Measurements from ENCODE around the gene ABCA1. TPM values are rescaled to one million over a fixed set of nuclear protein-coding genes. Genes with fewer than 3 reads are reported as not detected.

Gene ABCA1
- polyA plus RNA-seq, 1 experiment = 36.2 TPM

DNA sequence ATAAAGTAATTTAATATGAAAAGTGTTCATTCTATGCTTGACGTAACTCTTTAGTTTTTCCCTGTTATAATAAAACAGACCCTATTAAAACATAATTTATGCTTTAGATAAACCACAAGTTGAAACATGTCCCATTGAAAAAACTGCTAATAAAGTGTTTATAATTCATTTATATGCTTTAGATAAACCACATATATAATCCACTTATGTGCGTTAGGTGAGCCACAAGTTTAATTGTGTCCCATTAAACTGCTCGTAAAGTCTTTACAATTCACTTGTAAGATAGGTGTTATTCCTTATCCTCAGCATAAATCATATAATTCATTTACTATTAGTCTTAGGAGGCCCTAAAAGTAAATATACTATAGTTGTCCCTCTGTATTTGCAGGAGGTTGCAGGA, 160.4 kb downstream of the ABCA1 start:
- DNase-seq (ENCODE audit: low read depth) = no peak
- CTCF ChIA-PET = interaction anchor here (1.3 kb wide), 1 partner anchor 11 kb away, joined by 3 read pairs; no protein-coding TSS in a partner anchor
- Histone ChIP-seq H3K27me3 (ENCODE audit: control insufficient read depth, insufficient read depth, low read length) (no peaks in the 10 kb centered on the region), H3K4me3 (ENCODE audit: low read depth, low read length) (no peak overlapping the region), H3K36me3 (ENCODE audit: control insufficient read depth, insufficient read depth, low read length) (no peaks in the 10 kb centered on the region)
- TF ChIP-seq, protein P1, sequence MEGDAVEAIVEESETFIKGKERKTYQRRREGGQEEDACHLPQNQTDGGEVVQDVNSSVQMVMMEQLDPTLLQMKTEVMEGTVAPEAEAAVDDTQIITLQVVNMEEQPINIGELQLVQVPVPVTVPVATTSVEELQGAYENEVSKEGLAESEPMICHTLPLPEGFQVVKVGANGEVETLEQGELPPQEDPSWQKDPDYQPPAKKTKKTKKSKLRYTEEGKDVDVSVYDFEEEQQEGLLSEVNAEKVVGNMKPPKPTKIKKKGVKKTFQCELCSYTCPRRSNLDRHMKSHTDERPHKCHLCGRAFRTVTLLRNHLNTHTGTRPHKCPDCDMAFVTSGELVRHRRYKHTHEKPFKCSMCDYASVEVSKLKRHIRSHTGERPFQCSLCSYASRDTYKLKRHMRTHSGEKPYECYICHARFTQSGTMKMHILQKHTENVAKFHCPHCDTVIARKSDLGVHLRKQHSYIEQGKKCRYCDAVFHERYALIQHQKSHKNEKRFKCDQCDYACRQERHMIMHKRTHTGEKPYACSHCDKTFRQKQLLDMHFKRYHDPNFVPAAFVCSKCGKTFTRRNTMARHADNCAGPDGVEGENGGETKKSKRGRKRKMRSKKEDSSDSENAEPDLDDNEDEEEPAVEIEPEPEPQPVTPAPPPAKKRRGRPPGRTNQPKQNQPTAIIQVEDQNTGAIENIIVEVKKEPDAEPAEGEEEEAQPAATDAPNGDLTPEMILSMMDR (IDR thresholded peaks at IDR 0.05; ENCODE audit: insufficient read depth, low read depth, low read length) = no peak
- POLR2A ChIA-PET = no interaction called here

DNA sequence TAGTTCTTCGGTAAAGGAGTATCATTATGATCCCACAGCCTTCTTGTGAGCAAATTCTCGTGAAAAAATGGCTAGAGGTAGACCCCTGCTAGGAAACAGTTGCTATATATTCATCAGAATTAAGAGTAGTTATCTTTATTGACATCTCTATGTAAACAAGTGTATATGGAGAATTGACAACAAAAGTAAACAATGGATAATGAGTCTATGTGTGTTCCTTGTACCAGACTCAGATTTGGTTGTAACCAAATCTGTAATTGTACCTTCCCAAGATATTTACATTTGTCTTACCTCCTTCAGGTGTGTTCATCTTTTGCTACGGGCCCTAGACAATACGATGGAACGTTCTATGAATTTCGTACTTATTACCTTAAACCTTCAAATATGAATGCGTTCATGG, 161.9 kb downstream of the ABCA1 start:
- CTCF ChIA-PET = interaction anchor here (1.3 kb wide), 1 partner anchor 12 kb away, joined by 3 read pairs; no protein-coding TSS in a partner anchor
- no peak for DNase-seq (ENCODE audit: low read depth)
- TF ChIP-seq, protein P1 (IDR thresholded peaks at IDR 0.05; ENCODE audit: insufficient read depth, low read depth, low read length) = no peak

DNA sequence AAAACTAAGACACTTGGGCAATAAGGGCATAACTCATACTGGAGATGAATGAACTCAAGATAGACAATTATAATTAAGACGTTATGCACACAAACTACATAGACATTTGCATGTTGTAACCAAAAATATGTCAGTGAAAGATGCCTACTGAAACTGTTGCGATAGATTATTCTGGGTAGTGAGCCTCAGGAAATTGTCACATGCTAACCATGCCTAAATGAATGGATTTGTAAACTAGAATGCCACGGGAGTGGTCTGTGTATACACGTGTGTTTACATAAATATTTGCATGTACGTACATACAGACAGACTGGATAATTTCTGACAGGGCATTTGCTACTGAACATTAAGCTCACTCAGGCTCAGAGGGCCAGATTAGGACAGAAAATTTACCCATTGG, 162.8 kb downstream of the ABCA1 start:
- Histone ChIP-seq H3K36me3 (ENCODE audit: control insufficient read depth, insufficient read depth, low read length) (0 out of 2 replicates have a peak, but pooled peaks cover 1% of the 10 kb centered on the region), H3K27me3 (ENCODE audit: control insufficient read depth, insufficient read depth, low read length) (no peaks in the 10 kb centered on the region), H3K4me3 (ENCODE audit: low read depth, low read length) (no peak overlapping the region)
- no peak for DNase-seq (ENCODE audit: low read depth)
- ChIA-PET CTCF (no interaction called here), POLR2A (no interaction called here)
- TF ChIP-seq, protein P1 (IDR thresholded peaks at IDR 0.05; ENCODE audit: insufficient read depth, low read depth, low read length) = no peak

More for the DNA sequence above, 161.9 kb downstream of the ABCA1 start:
- H3K4me3 ChIP-seq (ENCODE audit: low read depth, low read length) = no peak overlapping the region
- POLR2A ChIA-PET = interaction anchor here (0.5 kb wide), 1 partner anchor 180 kb away, joined by 3 read pairs; no protein-coding TSS in a partner anchor
- H3K27me3 ChIP-seq (ENCODE audit: control insufficient read depth, insufficient read depth, low read length) = no peaks in the 10 kb centered on the region
- no peaks in the 10 kb centered on the region for H3K36me3 ChIP-seq (ENCODE audit: control insufficient read depth, insufficient read depth, low read length)

DNA sequence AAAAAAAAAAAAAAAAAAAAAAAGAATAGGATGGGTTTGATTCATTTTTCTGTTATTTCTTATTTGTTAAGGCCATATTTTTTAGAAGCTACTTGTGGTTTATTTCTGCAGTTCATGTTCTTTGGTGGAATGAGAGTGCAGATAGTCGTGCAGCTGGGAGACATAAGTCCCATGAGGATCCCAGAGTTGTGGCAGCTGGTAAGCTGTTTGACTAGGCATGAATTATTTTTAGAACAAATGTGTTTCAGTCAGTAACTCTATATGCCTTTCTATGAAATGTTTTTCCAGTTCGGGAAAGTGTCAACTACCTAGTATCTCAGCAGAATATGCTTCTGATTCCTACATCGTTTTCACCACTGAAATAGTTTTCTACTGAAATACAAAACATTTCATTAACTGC, 169.0 kb downstream of the ABCA1 start:
- Histone ChIP-seq H3K27me3 (ENCODE audit: control insufficient read depth, insufficient read depth, low read length) (no peaks in the 10 kb centered on the region), H3K4me3 (ENCODE audit: low read depth, low read length) (no peak overlapping the region), H3K36me3 (ENCODE audit: control insufficient read depth, insufficient read depth, low read length) (0 out of 2 replicates have a peak, but pooled peaks cover 1% of the 10 kb centered on the region)
- CTCF ChIA-PET = no interaction called here
- POLR2A ChIA-PET = no interaction called here
- TF ChIP-seq, protein P1 (IDR thresholded peaks at IDR 0.05; ENCODE audit: insufficient read depth, low read depth, low read length) = no peak
- DNase-seq (ENCODE audit: low read depth) = no peak

DNA sequence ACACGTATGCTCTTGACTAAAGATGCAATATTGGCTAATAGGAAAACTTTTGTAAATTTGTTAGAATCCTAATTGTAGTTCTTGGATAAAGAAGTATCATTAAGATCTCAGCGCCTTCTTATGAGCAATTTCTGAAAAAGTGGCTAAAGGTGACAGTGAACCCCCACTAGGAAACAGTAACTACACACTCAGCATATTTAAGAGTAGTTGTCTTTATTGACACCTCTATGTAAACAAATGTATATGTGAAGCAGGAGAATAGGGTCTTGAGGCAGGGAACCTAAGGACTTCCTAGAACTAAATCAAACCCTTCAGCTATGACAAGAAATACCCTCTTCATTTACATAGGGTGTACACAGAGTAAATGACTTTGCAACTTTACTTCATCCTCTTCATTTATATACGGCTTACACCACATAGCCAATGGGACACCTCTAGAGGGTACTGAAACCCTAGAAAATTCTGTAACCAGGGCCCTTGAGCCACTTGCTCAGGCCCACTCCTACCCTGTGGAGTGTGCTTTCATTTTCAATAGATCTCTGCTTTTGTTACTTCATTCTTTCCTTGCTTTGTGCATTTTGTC, 177.7 kb downstream of the ABCA1 start:
- ChIA-PET CTCF (interaction anchor here (1.8 kb wide), 1 partner anchor 13 kb away, joined by 4 read pairs; no protein-coding TSS in a partner anchor), POLR2A (no interaction called here)
- no peak for DNase-seq (ENCODE audit: low read depth)
- no peak overlapping the region for H3K4me3 ChIP-seq (ENCODE audit: low read depth, low read length)
- TF ChIP-seq, protein P1 (IDR thresholded peaks at IDR 0.05; ENCODE audit: insufficient read depth, low read depth, low read length) = no peak
- no peaks in the 10 kb centered on the region for H3K36me3 ChIP-seq (ENCODE audit: control insufficient read depth, insufficient read depth, low read length)
- H3K27me3 ChIP-seq (ENCODE audit: control insufficient read depth, insufficient read depth, low read length) = no peaks in the 10 kb centered on the region

All from BJ (cell line).